GM12891 (cell line): Measurements from ENCODE around the gene PRR15L.

Experiments used
- POLR2A ChIP-seq: IDR thresholded peaks from 2 replicates; pipeline ENCODE4 v1.6.1; 2011; ENCODE audit warnings: low read depth, low read length, control low read depth
- POLR2AphosphoS5 ChIP-seq: IDR thresholded peaks from 2 replicates; pipeline ENCODE4 v1.6.1; 2011; ENCODE audit warnings: low read depth, low read length, control low read depth
- POU2F2 ChIP-seq: IDR thresholded peaks from 2 replicates; pipeline ENCODE4 v1.6.1; 2011; ENCODE audit warnings: low read depth, mild to moderate bottlenecking, control low read depth, low read length, moderate library complexity
- SPI1 ChIP-seq: IDR thresholded peaks from 2 replicates; pipeline ENCODE4 v1.6.1; 2011; ENCODE audit warnings: low read depth, low read length, control low read depth
- TAF1 ChIP-seq: IDR thresholded peaks from 2 replicates; pipeline ENCODE4 v1.6.1; 2011; ENCODE audit warnings: low read depth, low read length, control low read depth

- no peak for TF ChIP-seq SPI1
- no peak for TF ChIP-seq POLR2AphosphoS5
- no peak for TF ChIP-seq POLR2A
- TF ChIP-seq TAF1 = no peak
- no peak for TF ChIP-seq POU2F2
These were observed 19.7 kb downstream of the PRR15L start for GRCh38 chr17:47937941-47938340.
